B cell (primary cell): ENCODE results near the gene HCFC2. TPM values are rescaled to one million over a fixed set of nuclear protein-coding genes. Genes with fewer than 3 reads are reported as not detected.

ENCODE experiments used
- ATAC-seq: fragments of 200-7000 bp; cut with Tn5 transposase; one replicate; pipeline ENCODE4 v1.10.0; 2021; ENCODE audit warnings: low read depth, mild to moderate bottlenecking, moderate number of reproducible peaks, moderate library complexity
- CTCF ChIA-PET: fragments of 350-600 bp; sonication (Branson Sonifier 250); formaldehyde crosslinking; loops from one replicate; lab custom pipeline; 2021; ENCODE audit warnings: antibody characterized with exemption, inconsistent platforms; lab: Charles Lee
- POLR2A ChIA-PET: fragments of 350-600 bp; sonication (Branson Sonifier 250); formaldehyde crosslinking; loops from one replicate; lab custom pipeline; 2021; ENCODE audit warnings: antibody characterized with exemption; lab: Charles Lee
- DNase-seq: peaks from one replicate; pipeline ENCODE4 v3.0.0; 2013
- H2AFZ ChIP-seq: 2 replicates; pipeline ENCODE4 v1.6.1; 2012; ENCODE audit warnings: mild to moderate bottlenecking, low read depth, low read length; ENCODE audit not compliant: insufficient read depth, poor library complexity, severe bottlenecking
- H3K27ac ChIP-seq, 2 donors: 1 replicate in 1 of 2; 2 replicates in 1 of 2; pipeline ENCODE4 v1.5.1; 2012 to 2013; ENCODE audit warnings: low read length in 2 of 2, mild to moderate bottlenecking in 2 of 2, moderate library complexity in 1 of 2
- H3K27me3 ChIP-seq, 4 experiments: fragments of 200-600 bp in 1 of 4; sonication (generic) in 1 of 4; replicated peaks in 1 of 4; 1 replicate in 2 of 4; 2 replicates in 2 of 4; pipeline versions ENCODE4 v1.6.1 to v1.7.0; 2013 to 2016; ENCODE audit warnings: low read length in 3 of 4, mild to moderate bottlenecking in 2 of 4, mixed read lengths in 1 of 4, moderate library complexity in 1 of 4; ENCODE audit not compliant: insufficient read depth in 4 of 4, control insufficient read depth in 3 of 4; ENCODE audit errors: control extremely low read depth in 1 of 4
- H3K36me3 ChIP-seq, 2 experiments: replicated peaks in 1 of 2; 1 replicate in 1 of 2; 2 replicates in 1 of 2; pipeline versions ENCODE4 v1.6.1 to v1.7.1; 2013; ENCODE audit warnings: low read length in 1 of 2; ENCODE audit not compliant: insufficient read depth in 2 of 2, control insufficient read depth in 1 of 2; ENCODE audit errors: control extremely low read depth in 1 of 2, extremely low read depth in 1 of 2
- H3K4me1 ChIP-seq, 2 donors: fragments of 200-600 bp in 1 of 2; sonication (generic) in 1 of 2; 1 replicate in 1 of 2; 2 replicates in 1 of 2; pipeline versions ENCODE4 v1.5.1 to v1.6.1; 2013 to 2017; ENCODE audit warnings: low read length in 2 of 2; ENCODE audit not compliant: control insufficient read depth in 2 of 2, insufficient read depth in 2 of 2
- H3K4me2 ChIP-seq: replicated peaks from 2 replicates; pipeline ENCODE3; 2012; ENCODE audit warnings: mild to moderate bottlenecking, low read depth, low read length; ENCODE audit not compliant: poor library complexity, severe bottlenecking
- H3K4me3 ChIP-seq, 5 experiments: fragments of 200-600 bp in 1 of 5; sonication (generic) in 1 of 5; 1 replicate in 3 of 5; 2 replicates in 2 of 5; pipeline versions ENCODE4 v1.5.1 to v1.7.0; 2011 to 2016; ENCODE audit warnings: low read length in 4 of 5, mild to moderate bottlenecking in 4 of 5, low read depth in 2 of 5, control low read depth in 1 of 5, moderate library complexity in 1 of 5; ENCODE audit not compliant: insufficient read depth in 1 of 5; ENCODE audit errors: control extremely low read depth in 1 of 5, extremely low read depth in 1 of 5
- H3K79me2 ChIP-seq: fragments of 200-600 bp; sonication (generic); one replicate; pipeline ENCODE4 v1.6.0; 2016; ENCODE audit warnings: low read length; ENCODE audit not compliant: control insufficient read depth, insufficient read depth
- H3K9ac ChIP-seq: fragments of 200-600 bp; sonication (generic); 2 replicates; pipeline ENCODE4 v1.6.1; 2017; ENCODE audit warnings: mild to moderate bottlenecking, low read length, moderate library complexity
- H3K9me3 ChIP-seq, 3 donors: one replicate each; pipeline versions ENCODE4 v1.6.1 to v1.7.1; 2013; ENCODE audit warnings: low read length in 2 of 3; ENCODE audit not compliant: control insufficient read depth in 2 of 3, insufficient read depth in 1 of 3; ENCODE audit errors: control extremely low read depth in 1 of 3
- H4K20me1 ChIP-seq: 2 replicates; pipeline ENCODE4 v1.6.0; 2012; ENCODE audit warnings: mild to moderate bottlenecking, low read length; ENCODE audit not compliant: insufficient read depth, control insufficient read depth, poor library complexity, severe bottlenecking
- H3K27ac Mint-ChIP-seq: one replicate; pipeline ENCODE4 v1.8.0; 2021; ENCODE audit warnings: mixed read lengths
- H3K27me3 Mint-ChIP-seq: one replicate; pipeline ENCODE4 v1.8.0; 2021; ENCODE audit warnings: mixed read lengths
- H3K4me1 Mint-ChIP-seq: one replicate; pipeline ENCODE4 v1.8.0; 2021; ENCODE audit warnings: mixed read lengths
- H3K4me3 Mint-ChIP-seq: one replicate; pipeline ENCODE4 v1.8.0; 2021; ENCODE audit warnings: mixed read lengths
- H3K9me3 Mint-ChIP-seq: one replicate; pipeline ENCODE4 v1.8.0; 2022; ENCODE audit warnings: mixed read lengths; ENCODE audit not compliant: insufficient read depth
- CTCF ChIP-seq: fragments of 200-600 bp; IDR thresholded peaks from one replicate; pipeline ENCODE4 v1.8.0; 2022; ENCODE audit warnings: antibody characterized with exemption, mild to moderate bottlenecking
- EZH2 ChIP-seq: IDR thresholded peaks from 2 replicates; pipeline ENCODE4 v1.6.1; 2012; ENCODE audit warnings: borderline replicate concordance, low read depth, mild to moderate bottlenecking, moderate library complexity, low read length; ENCODE audit not compliant: insufficient read depth, poor library complexity, severe bottlenecking
- WGBS: methylation state at CpG from one replicate; pipeline ENCODE4 v1.1.5; 2013; ENCODE audit warnings: missing lambda C conversion rate; ENCODE audit not compliant: insufficient coverage; 5-methylcytosine and 5-hydroxymethylcytosine counted together
- intact Hi-C: fragments of 100-400 bp; cut with micrococcal nuclease; formaldehyde crosslinking; loops from one replicate; pipeline ENCODE4 v1.10.0; 2022
- polyA plus RNA-seq: library from polyadenylated mRNA; depleted of rRNA; stranded (reverse); fragments of >200 nt; gene quantifications from 2 replicates; pipeline ENCODE4 v1.2.3, GENCODE V29; 2012
- total RNA-seq, 2 donors: library from RNA; stranded (reverse); fragments of 120-200 nt in 1 of 2; gene quantifications; 1 replicate in 1 of 2; 2 replicates in 1 of 2; pipeline versions ENCODE4 v1.2.3 to v1.2.4, GENCODE V29; 2013 to 2022

The HCFC2 gene
- total and polyA plus RNA-seq, 2 donors (not counting 1 experiment from before 2014, with no cell fraction given): 8.2 to 10.5 TPM

GRCh38 chr12:104079024-104079423, 14.7 kb downstream of the HCFC2 start:
- Histone ChIP-seq H3K4me2 (no peak overlapping the region), H3K9me3 (no peaks in the 10 kb centered on the region), H3K27ac (no peak overlapping the region), H2AFZ (no peak overlapping the region), H3K4me1 (no peaks in the 10 kb centered on the region), H3K9ac (no peak overlapping the region), H3K36me3 (peaks cover 15 to 28% of the 10 kb centered on the region in 2 experiments), H3K4me3 (no peak overlapping the region), H3K79me2 (peaks cover 22% of the 10 kb centered on the region), H4K20me1 (no peaks in the 10 kb centered on the region), H3K27me3 (no peaks in the 10 kb centered on the region)
- no CpG with 5 or more reads among the region's 1 CpG for WGBS
- Mint-ChIP-seq H3K4me1 (peaks cover 2% of the 10 kb centered on the region), H3K27me3 (no peaks in the 10 kb centered on the region), H3K27ac (no peak overlapping the region), H3K4me3 (no peak overlapping the region), H3K9me3 (no peaks in the 10 kb centered on the region)
- no peak for DNase-seq
- intact Hi-C loops: no loop called here
- no peak for ATAC-seq
- TF ChIP-seq CTCF (no peak), EZH2 (no peak)
- ChIA-PET POLR2A (no interaction called here), CTCF (no interaction called here)

GRCh38 chr12:104080764-104081163, 16.4 kb downstream of the HCFC2 start:
- no peak for DNase-seq
- Histone ChIP-seq H3K9ac (no peak overlapping the region), H3K9me3 (no peaks in the 10 kb centered on the region), H3K4me3 (no peak overlapping the region), H3K4me1 (no peaks in the 10 kb centered on the region), H3K4me2 (no peak overlapping the region), H4K20me1 (no peaks in the 10 kb centered on the region), H3K36me3 (peaks cover 15 to 33% of the 10 kb centered on the region in 2 experiments), H3K27me3 (no peaks in the 10 kb centered on the region), H2AFZ (no peak overlapping the region), H3K27ac (no peak overlapping the region), H3K79me2 (peaks cover 14% of the 10 kb centered on the region)
- Mint-ChIP-seq H3K27me3 (no peaks in the 10 kb centered on the region), H3K4me3 (no peak overlapping the region), H3K9me3 (no peaks in the 10 kb centered on the region), H3K27ac (no peak overlapping the region), H3K4me1 (peaks cover 2% of the 10 kb centered on the region)
- TF ChIP-seq CTCF (no peak), EZH2 (no peak)
- CTCF ChIA-PET: interaction anchor here (0.5 kb wide), 1 partner anchor 1059 kb away, joined by 3 read pairs; no protein-coding TSS in a partner anchor
- intact Hi-C loops: no loop called here
- WGBS: no CpG with 5 or more reads among the region's 1 CpG
- POLR2A ChIA-PET: no interaction called here
- ATAC-seq: no peak
